AG09309 (cell line): ENCODE measurements around the gene CADPS.

Source experiments
- DNase-seq: peaks from one replicate; pipeline ENCODE4 v3.0.0-alpha.2; 2010; ENCODE audit warnings: low read depth
- H3K4me3 ChIP-seq: 2 replicates; pipeline ENCODE4 v1.5.1; 2011; ENCODE audit warnings: mild to moderate bottlenecking, low read depth, low read length, moderate library complexity; ENCODE audit not compliant: control insufficient read depth
- TF ChIP-seq, protein P1 (sequence below): IDR thresholded peaks from 2 replicates; pipeline ENCODE4 v1.5.1; 2011; ENCODE audit warnings: mild to moderate bottlenecking, low read depth, low read length, inconsistent platforms; ENCODE audit not compliant: insufficient read depth, control insufficient read depth; ENCODE audit errors: missing control alignments

CADPS gene

GRCh38 chr3:62542185-62542584 lies 333.0 kb downstream of the CADPS start:
- DNase-seq, result no peak
- TF ChIP-seq, protein P1, sequence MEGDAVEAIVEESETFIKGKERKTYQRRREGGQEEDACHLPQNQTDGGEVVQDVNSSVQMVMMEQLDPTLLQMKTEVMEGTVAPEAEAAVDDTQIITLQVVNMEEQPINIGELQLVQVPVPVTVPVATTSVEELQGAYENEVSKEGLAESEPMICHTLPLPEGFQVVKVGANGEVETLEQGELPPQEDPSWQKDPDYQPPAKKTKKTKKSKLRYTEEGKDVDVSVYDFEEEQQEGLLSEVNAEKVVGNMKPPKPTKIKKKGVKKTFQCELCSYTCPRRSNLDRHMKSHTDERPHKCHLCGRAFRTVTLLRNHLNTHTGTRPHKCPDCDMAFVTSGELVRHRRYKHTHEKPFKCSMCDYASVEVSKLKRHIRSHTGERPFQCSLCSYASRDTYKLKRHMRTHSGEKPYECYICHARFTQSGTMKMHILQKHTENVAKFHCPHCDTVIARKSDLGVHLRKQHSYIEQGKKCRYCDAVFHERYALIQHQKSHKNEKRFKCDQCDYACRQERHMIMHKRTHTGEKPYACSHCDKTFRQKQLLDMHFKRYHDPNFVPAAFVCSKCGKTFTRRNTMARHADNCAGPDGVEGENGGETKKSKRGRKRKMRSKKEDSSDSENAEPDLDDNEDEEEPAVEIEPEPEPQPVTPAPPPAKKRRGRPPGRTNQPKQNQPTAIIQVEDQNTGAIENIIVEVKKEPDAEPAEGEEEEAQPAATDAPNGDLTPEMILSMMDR, result no peak

GRCh38 chr3:62539762-62540161 lies 335.5 kb downstream of the CADPS start:
- no peak for DNase-seq
- TF ChIP-seq, protein P1, result no peak
- H3K4me3 ChIP-seq, result no peak overlapping the region

More at GRCh38 chr3:62542185-62542584, 333.0 kb downstream of the CADPS start:
- H3K4me3 ChIP-seq, result no peak overlapping the region

DNA sequence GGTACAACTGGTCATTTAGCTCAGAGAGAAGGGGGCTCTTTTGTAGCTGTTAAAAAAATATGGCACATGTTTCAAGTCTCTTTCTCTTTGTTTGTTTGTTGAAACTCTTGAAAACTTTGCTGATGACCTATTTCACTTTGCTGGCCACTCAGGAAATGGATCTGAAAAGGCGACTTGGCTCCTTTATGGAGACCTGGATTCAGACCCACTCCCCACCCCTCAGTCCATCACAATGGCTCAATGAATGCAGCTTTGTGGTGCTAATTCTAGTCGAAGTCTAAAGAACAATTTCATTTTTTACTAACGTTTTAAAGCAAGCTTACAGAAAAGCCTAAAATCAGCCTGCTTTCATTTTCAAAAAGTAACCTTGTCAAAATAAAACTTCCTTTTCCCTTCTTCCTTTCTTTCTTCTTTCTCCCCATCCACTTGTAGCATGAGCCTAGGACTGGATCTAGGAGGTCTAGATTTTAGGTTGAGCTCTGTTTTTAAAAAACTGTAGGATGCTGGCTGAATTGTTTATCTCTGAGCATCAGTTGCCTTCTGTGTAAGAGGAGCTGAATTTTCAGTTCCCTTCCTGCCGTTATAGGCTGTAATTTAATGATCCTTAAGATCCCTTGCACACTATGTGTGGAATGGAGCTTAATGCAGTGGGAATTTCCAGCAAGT lies 336.4 kb downstream of the CADPS start:
- no peak for DNase-seq
- no peak overlapping the region for H3K4me3 ChIP-seq
- TF ChIP-seq, protein P1, result no peak

DNA sequence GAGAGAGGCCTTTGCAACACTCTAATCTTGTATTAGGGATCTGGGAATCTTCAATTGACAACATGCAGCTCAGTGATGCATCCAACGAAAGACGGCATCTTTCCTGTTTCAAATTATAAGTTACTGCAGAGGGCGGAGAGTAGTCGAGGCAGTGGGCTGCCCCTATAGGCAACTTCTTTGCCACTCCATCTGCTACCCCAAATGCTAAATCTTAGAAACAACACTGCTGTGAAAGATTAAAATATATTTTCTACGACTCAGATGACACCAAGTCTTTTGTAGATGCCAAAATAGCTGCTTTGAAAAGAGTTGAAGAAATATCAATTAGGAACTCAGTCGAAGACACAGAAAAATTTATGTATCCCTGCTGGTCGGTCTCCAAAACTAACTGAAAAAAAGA lies 340.9 kb downstream of the CADPS start:
- H3K4me3 ChIP-seq, result no peak overlapping the region
- DNase-seq, result no peak
- TF ChIP-seq, protein P1, result no peak

DNA sequence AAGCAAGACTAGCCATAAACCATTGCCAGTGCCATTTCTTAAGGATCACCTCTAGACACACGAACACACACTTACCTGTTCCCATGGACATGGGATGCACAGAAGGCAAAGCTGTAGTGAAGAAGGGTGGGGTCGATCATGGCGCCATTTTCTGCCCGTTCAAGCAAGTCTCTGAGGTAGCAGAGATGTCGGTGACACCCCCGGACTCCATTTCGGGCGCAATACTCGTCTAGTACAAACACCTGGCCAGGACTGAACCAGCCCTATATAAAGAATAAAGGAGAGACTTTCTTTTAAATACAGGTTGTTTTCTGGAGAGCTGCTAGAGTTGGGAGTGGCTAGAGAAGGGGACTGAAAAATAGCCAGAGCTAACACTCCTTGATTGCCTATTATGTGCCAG lies 342.4 kb downstream of the CADPS start:
- H3K4me3 ChIP-seq, result no peak overlapping the region
- no peak for DNase-seq
- TF ChIP-seq, protein P1, result no peak

- DNase-seq, result no peak
- no peak overlapping the region for H3K4me3 ChIP-seq
- TF ChIP-seq, protein P1, result no peak
Observed at GRCh38 chr3:62531981-62532380, 343.2 kb downstream of the CADPS start.

DNA sequence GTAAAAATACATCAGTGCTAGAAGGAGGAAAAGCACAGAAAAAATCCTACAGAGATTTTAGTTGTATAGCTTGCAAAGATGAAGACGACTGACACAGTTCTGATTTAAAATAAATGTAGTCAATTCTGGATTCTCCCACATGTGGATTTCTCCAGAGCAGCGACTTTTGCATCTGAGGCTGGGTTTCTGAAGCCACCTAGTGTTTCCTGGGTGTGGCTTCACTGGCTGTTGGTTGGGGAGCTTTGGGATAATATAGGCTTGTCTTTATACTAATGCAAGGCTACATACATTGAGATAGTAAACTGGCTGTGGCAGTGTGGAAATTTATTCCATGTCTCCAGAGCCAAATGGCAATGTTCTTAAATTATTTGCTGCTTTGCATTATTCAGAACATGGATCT lies 343.7 kb downstream of the CADPS start:
- TF ChIP-seq, protein P1, result no peak
- DNase-seq, result no peak

More for the DNA sequence above, 343.7 kb downstream of the CADPS start:
- H3K4me3 ChIP-seq, result no peak overlapping the region
